ENCODE data around the gene FHIT. TPM values are rescaled to one million over a fixed set of nuclear protein-coding genes. Genes with fewer than 3 reads are reported as not detected.

FHIT gene
- total RNA-seq, 2 donors from 2014 or later = 2.9 to 12.2 TPM

GRCh38 chr3:59925946-59926345 is 1325.3 kb downstream of the FHIT start:
- no peak overlapping the region for H3K4me3 Mint-ChIP-seq

GRCh38 chr3:59922192-59922591 is 1329.1 kb downstream of the FHIT start:
- ATAC-seq (replicated peaks) = no peak
- Mint-ChIP-seq H3K9me3 (peaks cover 3% of the 10 kb centered on the region), H3K27ac (no peak overlapping the region), H3K4me3 (no peak overlapping the region), H3K4me1 (peaks cover 15% of the 10 kb centered on the region), H3K27me3 (no peaks in the 10 kb centered on the region), H3K36me3 (ENCODE audit: low read depth) (no peaks in the 10 kb centered on the region)

More at GRCh38 chr3:59925946-59926345, 1325.3 kb downstream of the FHIT start:
- H3K9me3 Mint-ChIP-seq = no peaks in the 10 kb centered on the region
- no peaks in the 10 kb centered on the region for H3K4me1 Mint-ChIP-seq
- no peak for ATAC-seq (replicated peaks)
- no peaks in the 10 kb centered on the region for H3K27me3 Mint-ChIP-seq
- H3K36me3 Mint-ChIP-seq (ENCODE audit: low read depth) = no peaks in the 10 kb centered on the region
- H3K27ac Mint-ChIP-seq = no peak overlapping the region

- peaks cover 15% of the 10 kb centered on the region for H3K4me1 Mint-ChIP-seq
- H3K36me3 Mint-ChIP-seq (ENCODE audit: low read depth) = no peaks in the 10 kb centered on the region
- no peaks in the 10 kb centered on the region for H3K27me3 Mint-ChIP-seq
- ATAC-seq (replicated peaks) = no peak
- H3K27ac Mint-ChIP-seq = no peak overlapping the region
- peaks cover 3% of the 10 kb centered on the region for H3K9me3 Mint-ChIP-seq
- H3K4me3 Mint-ChIP-seq = no peak overlapping the region
These were observed 1330.4 kb downstream of the FHIT start for GRCh38 chr3:59920822-59921221.

- Mint-ChIP-seq H3K4me1 (peaks cover 15% of the 10 kb centered on the region), H3K36me3 (ENCODE audit: low read depth) (no peaks in the 10 kb centered on the region), H3K27ac (no peak overlapping the region), H3K9me3 (peaks cover 3% of the 10 kb centered on the region), H3K27me3 (no peaks in the 10 kb centered on the region), H3K4me3 (no peak overlapping the region)
- ATAC-seq (replicated peaks) = no peak
These were observed 1331.7 kb downstream of the FHIT start for GRCh38 chr3:59919586-59919985.

DNA sequence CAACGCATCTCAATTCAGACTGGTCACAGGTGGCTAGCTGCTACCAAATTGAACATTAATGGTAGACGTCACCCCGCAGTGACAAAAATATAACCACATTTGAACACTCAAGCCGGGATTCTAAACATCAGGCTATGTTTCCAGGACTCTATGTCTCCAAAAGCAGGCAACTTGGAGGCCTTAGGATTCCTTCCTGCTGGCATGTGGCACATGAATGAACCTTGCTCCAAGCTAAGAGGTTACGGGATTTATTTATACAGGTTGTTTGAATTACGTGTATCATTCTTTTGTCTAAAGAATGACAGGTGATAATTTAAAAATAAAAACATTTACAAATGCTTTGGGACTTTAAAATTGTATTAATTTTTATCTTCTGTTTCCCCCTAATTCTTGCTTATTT is 1337.0 kb downstream of the FHIT start:
- H3K4me3 Mint-ChIP-seq = no peak overlapping the region
- H3K9me3 Mint-ChIP-seq = peaks cover 3% of the 10 kb centered on the region
- H3K27me3 Mint-ChIP-seq = no peaks in the 10 kb centered on the region
- H3K27ac Mint-ChIP-seq = no peak overlapping the region
- H3K36me3 Mint-ChIP-seq (ENCODE audit: low read depth) = no peaks in the 10 kb centered on the region
- H3K4me1 Mint-ChIP-seq = peaks cover 9% of the 10 kb centered on the region
- ATAC-seq (replicated peaks) = no peak

DNA sequence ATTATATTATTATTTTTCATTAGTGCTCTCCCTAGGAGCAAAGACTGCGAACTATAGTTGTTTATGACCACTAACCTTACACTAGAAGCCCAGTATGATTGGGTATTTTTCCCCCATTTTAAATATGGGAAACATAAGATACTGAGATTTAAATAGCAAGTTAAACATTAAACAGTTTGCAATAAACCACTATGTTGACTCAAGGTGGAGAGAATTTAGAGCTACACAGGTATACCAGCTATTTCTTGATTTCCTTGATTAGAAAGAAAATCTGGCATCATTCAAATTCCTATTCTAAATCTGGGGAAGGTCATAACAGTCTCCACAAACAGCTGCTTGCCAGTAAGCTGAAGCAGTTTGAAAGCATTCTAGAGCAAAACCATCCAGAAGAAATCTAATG is 1337.6 kb downstream of the FHIT start:
- H3K4me3 Mint-ChIP-seq = no peak overlapping the region
- no peaks in the 10 kb centered on the region for H3K36me3 Mint-ChIP-seq (ENCODE audit: low read depth)

GRCh38 chr3:59908701-59909100 is 1342.6 kb downstream of the FHIT start:
- no peaks in the 10 kb centered on the region for H3K36me3 Mint-ChIP-seq (ENCODE audit: low read depth)
- H3K4me1 Mint-ChIP-seq = no peaks in the 10 kb centered on the region
- no peak overlapping the region for H3K4me3 Mint-ChIP-seq
- no peaks in the 10 kb centered on the region for H3K9me3 Mint-ChIP-seq
- ATAC-seq (replicated peaks) = no peak
- H3K27me3 Mint-ChIP-seq = no peaks in the 10 kb centered on the region
- H3K27ac Mint-ChIP-seq = no peak overlapping the region

More for the DNA sequence above, 1337.6 kb downstream of the FHIT start:
- H3K9me3 Mint-ChIP-seq = peaks cover 3% of the 10 kb centered on the region
- peaks cover 3% of the 10 kb centered on the region for H3K4me1 Mint-ChIP-seq
- ATAC-seq (replicated peaks) = no peak
- no peaks in the 10 kb centered on the region for H3K27me3 Mint-ChIP-seq
- H3K27ac Mint-ChIP-seq = no peak overlapping the region

GRCh38 chr3:59908280-59908679 is 1343.0 kb downstream of the FHIT start:
- H3K36me3 Mint-ChIP-seq (ENCODE audit: low read depth) = no peaks in the 10 kb centered on the region
- H3K4me3 Mint-ChIP-seq = no peak overlapping the region
- no peaks in the 10 kb centered on the region for H3K4me1 Mint-ChIP-seq
- no peaks in the 10 kb centered on the region for H3K27me3 Mint-ChIP-seq
- no peaks in the 10 kb centered on the region for H3K9me3 Mint-ChIP-seq
- ATAC-seq (replicated peaks) = no peak
- no peak overlapping the region for H3K27ac Mint-ChIP-seq

GRCh38 chr3:59904296-59904695 is 1347.0 kb downstream of the FHIT start:
- Mint-ChIP-seq H3K27ac (no peak overlapping the region), H3K36me3 (ENCODE audit: low read depth) (no peaks in the 10 kb centered on the region), H3K4me3 (no peak overlapping the region), H3K27me3 (no peaks in the 10 kb centered on the region), H3K4me1 (no peaks in the 10 kb centered on the region), H3K9me3 (no peaks in the 10 kb centered on the region)
- ATAC-seq (replicated peaks) = no peak

DNA sequence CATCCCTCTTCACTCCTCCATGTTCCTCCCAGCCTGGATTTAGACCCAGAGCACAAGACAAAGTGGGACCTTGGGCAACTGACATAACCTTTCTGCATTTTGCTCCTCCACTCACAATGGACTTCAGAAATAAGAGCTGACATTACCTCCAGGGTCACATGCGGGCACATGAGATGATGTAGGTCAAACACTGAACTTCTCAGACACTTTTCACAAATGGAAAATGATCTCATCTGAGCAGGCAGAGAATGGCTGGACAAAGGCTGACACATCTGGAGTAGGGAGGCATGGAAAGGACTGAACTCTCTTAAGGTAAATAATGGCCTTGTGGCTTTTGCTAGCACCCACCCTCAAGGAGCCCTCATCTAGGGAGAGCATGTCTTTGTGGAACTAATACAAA is 1352.2 kb downstream of the FHIT start:
- no peaks in the 10 kb centered on the region for H3K27me3 Mint-ChIP-seq
- H3K36me3 Mint-ChIP-seq (ENCODE audit: low read depth) = no peaks in the 10 kb centered on the region
- H3K27ac Mint-ChIP-seq = no peak overlapping the region
- H3K4me3 Mint-ChIP-seq = no peak overlapping the region
- H3K9me3 Mint-ChIP-seq = no peaks in the 10 kb centered on the region
- no peak for ATAC-seq (replicated peaks)
- H3K4me1 Mint-ChIP-seq = no peaks in the 10 kb centered on the region

- H3K36me3 Mint-ChIP-seq (ENCODE audit: low read depth) = no peaks in the 10 kb centered on the region
- no peak overlapping the region for H3K4me3 Mint-ChIP-seq
- no peaks in the 10 kb centered on the region for H3K4me1 Mint-ChIP-seq
- H3K27ac Mint-ChIP-seq = no peak overlapping the region
- H3K27me3 Mint-ChIP-seq = no peaks in the 10 kb centered on the region
- peaks cover 3% of the 10 kb centered on the region for H3K9me3 Mint-ChIP-seq
- ATAC-seq (replicated peaks) = no peak
These were observed 1355.3 kb downstream of the FHIT start for GRCh38 chr3:59895972-59896371.

DNA sequence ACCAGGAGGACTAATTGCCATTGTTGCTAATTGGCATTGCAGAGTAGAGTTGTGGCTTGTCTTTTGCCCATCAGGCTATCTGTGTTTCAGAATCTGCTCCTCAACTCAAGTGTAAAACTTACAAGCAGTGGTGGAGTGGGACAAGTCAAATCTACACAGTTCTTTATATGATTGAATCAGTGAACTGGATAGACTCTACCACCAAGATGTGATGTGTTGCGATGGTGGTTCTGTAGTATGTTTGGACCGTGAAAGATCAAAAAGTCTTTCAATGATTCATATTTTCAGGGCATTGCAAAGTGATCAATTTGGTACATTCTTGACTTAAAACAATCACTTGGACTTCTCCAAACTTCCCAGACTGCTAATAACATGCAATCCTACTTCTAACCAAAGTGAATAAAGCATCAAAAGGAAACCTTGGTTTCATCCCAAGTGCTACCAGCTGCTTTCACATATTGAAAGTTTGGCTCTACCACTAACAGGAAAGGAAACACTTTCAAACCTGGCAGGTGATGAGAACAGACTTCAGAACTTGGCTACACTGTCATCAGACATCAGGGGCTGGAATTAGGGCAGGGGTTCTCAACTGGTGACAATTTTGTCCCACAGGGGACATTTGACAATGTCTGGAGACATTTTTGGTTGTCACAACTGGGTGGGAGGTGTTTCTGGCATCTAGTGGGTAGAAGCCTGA is 1356.7 kb downstream of the FHIT start:
- Mint-ChIP-seq H3K36me3 (ENCODE audit: low read depth) (no peaks in the 10 kb centered on the region), H3K4me3 (no peak overlapping the region), H3K4me1 (no peaks in the 10 kb centered on the region), H3K9me3 (peaks cover 4% of the 10 kb centered on the region), H3K27ac (no peak overlapping the region), H3K27me3 (no peaks in the 10 kb centered on the region)
- peak; percentile 23 for ATAC-seq (replicated peaks)

DNA sequence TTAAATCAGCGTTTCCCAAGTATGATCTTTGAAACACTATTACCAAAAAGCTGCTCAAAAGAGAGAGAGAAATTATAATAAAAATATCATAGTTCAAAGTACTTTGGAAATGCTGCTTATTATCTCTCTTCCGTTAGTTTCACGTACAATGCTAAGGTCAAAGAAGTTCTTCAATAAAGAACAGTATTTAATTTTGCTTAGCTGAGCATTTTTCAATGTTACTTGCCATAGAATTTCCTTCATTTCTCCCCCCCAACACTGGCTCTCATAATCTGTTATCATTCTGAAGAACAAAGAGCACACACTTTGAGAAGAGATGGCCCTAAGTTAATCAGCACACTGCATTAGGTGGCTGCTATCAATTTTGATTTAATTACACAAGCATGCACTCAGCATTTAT is 1360.6 kb downstream of the FHIT start:
- Mint-ChIP-seq H3K4me1 (peaks cover 5% of the 10 kb centered on the region), H3K36me3 (ENCODE audit: low read depth) (no peaks in the 10 kb centered on the region), H3K27me3 (no peaks in the 10 kb centered on the region), H3K9me3 (peaks cover 4% of the 10 kb centered on the region), H3K27ac (no peak overlapping the region), H3K4me3 (no peak overlapping the region)
- ATAC-seq (replicated peaks) = no peak

DNA sequence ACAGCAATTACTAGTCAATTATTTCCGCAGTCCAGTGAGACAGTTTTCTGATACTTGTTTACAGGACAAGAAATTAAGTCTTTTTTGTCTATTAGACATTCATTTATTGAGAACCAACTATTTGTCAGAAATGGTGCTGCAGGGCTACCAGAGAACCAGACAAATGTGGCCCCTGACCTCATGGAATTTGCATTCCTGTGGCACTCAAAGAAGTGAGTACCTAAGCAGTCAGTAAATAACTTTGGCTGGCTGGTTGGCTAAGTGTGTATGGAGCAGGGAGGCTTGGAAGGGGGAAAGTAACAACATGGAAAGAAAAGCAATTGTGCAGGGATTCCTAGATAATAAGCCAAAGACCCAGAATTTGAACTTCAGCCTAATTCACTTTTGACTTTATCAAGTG is 1364.5 kb downstream of the FHIT start:
- Mint-ChIP-seq H3K36me3 (ENCODE audit: low read depth) (no peaks in the 10 kb centered on the region), H3K9me3 (peaks cover 7% of the 10 kb centered on the region), H3K27me3 (no peaks in the 10 kb centered on the region), H3K27ac (no peak overlapping the region), H3K4me3 (no peak overlapping the region), H3K4me1 (peaks cover 10% of the 10 kb centered on the region)
- ATAC-seq (replicated peaks) = no peak

GRCh38 chr3:59885899-59886400 is 1365.3 kb downstream of the FHIT start:
- no peak overlapping the region for H3K27ac Mint-ChIP-seq
- H3K27me3 Mint-ChIP-seq = no peaks in the 10 kb centered on the region
- no peaks in the 10 kb centered on the region for H3K36me3 Mint-ChIP-seq (ENCODE audit: low read depth)
- H3K9me3 Mint-ChIP-seq = peaks cover 4% of the 10 kb centered on the region
- peaks cover 10% of the 10 kb centered on the region for H3K4me1 Mint-ChIP-seq
- ATAC-seq (replicated peaks) = no peak
- no peak overlapping the region for H3K4me3 Mint-ChIP-seq
